Islet of Langerhans (tissue), 1 donor: ENCODE data around the gene CETN3.
A peak's percentile ranks its signal among the peaks of the same experiment; 100 is the strongest.
"Not testable (repeated sequence)": the region's sequence is repeated elsewhere in the genome, so short reads cannot be mapped to it uniquely, and the experiment has no call there.

Experiments used
- FAIRE-seq: peaks from one replicate; lab custom pipeline; 2011; peaks lifted over from hg19 to GRCh38; lab: Jason Lieb, UNC

Gene CETN3

DNA sequence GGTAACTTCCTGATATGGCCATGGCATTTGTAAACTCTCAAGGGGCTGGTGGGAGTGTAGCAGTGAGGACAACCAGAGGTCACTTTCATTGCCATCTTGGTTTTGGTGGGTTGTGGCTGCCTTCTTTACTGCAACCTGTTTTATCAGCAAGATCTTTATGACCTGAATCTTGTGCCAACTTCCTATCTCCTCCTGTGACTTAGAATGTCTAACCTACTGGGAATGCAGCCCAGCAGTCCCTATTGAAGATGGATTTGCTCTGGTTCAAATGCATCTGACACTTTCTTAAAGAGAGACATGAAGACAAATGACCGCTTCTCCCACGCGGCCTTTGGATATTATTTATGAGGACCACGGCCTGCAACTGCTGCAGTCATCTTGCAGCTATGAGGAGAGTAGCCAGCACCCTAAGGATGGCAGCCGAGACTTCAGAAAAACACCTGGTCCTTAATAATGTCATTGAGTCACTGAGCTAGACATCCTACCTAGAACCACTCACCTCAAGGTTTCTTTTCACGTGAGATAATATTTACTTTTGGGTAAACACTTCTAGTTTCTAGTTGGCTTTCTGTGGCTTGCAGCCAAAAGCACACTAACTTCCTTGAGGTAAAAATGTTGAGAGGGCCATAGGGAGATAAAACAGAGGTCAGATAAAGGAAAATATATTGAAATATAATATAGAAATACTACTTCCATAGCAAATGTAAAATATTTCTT, 28.2 kb downstream of the CETN3 start:
- no peak for FAIRE-seq

GRCh38 chr5:90379652-90380051, 29.9 kb downstream of the CETN3 start:
- FAIRE-seq: no peak

GRCh38 chr5:90378752-90379151, 30.8 kb downstream of the CETN3 start:
- FAIRE-seq: no peak

DNA sequence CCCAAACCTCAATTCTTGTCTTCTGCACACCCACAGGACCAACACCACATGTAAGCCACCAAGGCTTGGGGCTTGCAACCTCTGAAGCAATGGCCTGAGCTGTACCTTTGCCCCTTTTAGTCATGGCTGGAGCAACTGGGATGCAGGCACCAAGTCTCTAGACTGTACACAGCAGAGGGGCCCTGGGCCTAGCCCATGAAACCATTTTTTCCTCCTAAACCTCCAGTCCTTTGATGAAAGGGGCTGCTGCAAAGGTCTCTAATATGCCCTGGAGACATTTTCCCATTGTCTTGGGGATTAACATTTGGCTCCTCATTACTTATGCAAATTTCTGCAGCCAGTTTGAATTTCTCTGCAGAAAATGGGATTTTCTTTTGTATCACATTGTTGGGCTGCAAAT, 38.3 kb downstream of the CETN3 start:
- not testable (repeated sequence) for FAIRE-seq

- no peak for FAIRE-seq
Observed at GRCh38 chr5:90368454-90369246, 40.9 kb downstream of the CETN3 start.

DNA sequence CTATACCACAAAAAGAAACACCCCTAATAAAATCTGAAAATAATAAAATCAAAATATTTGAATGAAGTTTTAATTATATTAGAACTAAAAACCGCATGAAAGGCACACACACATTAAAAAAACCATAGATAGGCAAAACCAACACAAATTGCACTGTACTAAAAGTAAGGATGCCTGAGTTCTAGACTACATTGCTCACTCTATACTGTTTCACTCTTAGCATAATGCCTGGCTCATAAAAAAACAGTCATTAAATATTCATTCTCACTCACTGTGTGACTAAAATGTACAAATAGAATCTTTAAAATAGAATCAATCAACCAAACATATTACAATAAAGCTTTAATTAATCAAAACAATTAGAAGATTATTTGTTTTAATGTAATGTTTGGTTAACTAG, 41.7 kb downstream of the CETN3 start:
- no peak for FAIRE-seq

DNA sequence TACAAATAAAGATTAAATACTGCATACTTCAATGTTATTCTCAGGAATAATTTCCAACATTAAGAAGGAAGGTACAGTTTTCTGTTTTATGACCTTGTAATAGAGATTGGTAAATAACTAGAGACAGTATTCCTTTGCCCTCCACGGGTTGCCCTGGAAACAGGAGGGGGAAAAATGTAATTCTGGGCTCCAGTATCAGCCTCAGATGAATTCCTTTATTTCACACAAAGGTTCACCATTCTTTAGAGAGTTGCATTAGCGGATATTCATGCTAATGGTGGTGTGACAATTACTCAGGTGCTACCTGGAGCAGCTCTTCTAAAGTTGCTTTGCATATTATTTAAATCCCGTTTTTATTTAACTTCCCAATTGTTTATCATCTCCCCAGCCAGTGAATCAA, 42.6 kb downstream of the CETN3 start:
- peak; percentile 5 for FAIRE-seq

DNA sequence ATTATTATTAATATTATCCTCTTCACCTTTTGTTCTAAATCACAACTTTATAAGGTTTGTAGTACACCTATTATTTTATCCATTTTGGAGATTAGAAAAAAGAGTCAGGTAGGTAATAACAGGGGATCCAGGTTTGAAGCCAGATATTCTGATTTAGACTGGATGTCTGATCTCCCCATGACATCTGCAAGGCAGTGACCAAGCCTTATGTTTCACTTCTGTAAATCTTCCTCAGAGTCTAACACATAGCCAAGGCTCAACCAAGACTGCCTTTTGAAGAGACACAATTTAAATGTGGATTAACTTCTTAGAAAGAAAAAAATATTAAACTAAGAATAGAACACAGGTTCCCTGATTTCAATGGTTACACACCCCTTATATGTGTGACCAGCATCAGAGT, 44.2 kb downstream of the CETN3 start:
- FAIRE-seq: no peak

GRCh38 chr5:90359073-90359920, 50.3 kb downstream of the CETN3 start:
- no peak for FAIRE-seq

DNA sequence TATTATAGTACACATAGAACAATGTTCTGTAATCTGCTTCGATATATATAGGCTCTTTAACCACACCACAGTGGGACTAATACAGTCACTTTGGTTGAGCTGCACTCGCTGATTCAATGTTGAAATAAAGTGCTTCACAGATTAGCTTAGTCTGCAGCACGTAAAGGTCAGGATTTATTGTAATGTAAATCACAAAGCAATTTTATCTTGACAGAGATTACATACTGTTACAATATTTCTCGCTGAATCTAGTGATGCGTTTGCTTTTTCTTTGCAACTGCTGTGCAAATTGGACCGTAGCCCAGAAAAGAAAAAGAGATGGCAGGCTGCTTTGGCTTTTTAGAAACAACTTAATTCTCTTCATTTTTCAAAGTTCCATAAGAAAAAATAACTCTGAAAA, 52.9 kb downstream of the CETN3 start:
- no peak for FAIRE-seq

DNA sequence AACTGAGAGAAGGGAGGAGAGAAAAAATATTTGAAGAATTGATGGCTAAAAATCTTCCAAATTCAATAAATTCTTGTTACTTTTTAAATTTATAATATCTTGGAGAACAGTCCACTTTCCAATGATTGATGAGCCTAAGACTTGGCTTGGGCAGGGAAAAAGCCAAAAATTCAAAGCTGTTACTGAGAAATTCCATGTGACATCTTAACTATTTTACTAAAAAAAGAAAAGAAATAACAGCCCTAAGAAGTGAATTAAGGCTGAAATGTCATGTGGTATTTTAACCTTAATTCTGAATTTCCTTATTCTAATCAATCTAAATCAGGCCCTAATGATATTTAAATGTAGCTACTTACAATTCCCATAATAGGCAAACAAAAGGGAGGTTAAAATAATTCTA, 53.4 kb downstream of the CETN3 start:
- no peak for FAIRE-seq

GRCh38 chr5:90355635-90356034, 53.9 kb downstream of the CETN3 start:
- FAIRE-seq: no peak

DNA sequence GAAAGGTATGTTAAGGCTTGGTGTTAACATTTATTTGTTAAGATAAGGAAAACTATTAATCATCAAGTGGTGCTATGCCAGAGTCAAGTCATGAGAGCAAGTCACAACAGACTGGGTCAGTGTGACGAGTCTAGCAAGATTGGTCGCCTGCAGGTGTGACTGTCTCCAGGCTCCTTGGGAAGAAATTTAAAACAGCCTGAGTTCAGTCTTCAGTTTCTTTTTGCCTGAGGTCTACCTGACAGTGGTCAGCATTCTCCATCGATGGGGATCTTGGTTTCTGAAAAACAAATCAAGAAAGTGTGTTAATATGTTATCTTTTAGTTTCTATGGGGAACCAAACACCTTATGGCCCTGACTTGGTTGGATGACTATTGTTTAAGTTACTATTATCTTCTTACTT, 56.3 kb downstream of the CETN3 start:
- FAIRE-seq: no peak

DNA sequence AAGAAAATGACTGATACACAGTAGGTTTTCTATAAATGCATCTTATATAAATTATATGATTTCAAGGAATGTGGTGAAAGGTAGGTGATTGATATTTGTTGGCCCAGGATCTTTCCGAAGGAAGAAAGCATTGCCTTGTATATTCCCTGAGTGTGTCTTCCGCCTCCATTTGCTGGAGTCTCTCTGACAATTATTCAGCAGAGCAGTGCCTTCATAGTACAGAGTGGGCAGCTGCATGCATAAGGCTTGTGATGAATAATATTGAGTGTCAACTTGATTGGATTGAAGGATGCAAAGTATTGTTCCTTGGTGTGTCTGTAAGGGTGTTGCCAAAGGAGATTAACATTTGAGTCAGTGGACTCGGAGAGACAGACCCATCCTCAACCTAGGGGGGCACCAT, 58.5 kb downstream of the CETN3 start:
- no peak for FAIRE-seq

DNA sequence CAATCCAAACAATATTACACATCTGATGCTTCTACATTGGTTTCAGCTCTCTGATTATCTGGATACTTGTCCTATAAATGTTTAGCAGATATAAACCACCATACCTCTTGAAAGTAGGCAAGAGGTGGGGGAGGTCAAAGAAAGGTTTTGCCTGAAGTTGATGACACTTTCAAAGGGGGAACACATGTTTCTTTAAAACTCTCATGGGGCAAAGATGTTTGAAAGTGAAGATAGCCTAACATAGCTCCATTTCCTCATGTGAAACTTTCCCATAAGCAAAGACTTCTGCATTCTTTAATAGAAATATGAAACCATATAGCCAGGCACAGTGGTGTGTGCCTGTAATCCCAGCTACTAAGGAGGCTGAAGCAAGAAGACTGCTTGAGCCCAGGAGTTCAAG, 62.1 kb downstream of the CETN3 start:
- FAIRE-seq: no peak

DNA sequence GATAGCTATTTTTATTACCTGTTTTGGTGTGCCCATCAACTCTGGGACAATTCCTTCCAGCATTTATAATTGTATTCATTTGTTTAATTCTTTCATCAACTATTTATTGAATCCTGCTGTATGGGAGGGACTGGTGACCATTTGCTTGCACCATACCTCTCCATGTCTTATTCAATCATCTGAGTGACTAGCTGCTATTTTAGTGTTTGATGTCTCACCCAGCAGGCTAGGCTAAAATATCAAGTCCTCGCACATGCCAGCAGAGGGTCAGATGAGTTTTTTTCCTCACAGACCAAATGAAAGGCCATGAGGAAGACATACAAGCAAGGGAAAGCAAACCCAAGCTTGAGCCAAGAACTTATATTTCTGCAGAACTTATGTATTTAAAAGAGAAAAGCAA, 63.9 kb downstream of the CETN3 start:
- FAIRE-seq: no peak

- FAIRE-seq: no peak
Observed at GRCh38 chr5:90344689-90345088, 64.9 kb downstream of the CETN3 start.

DNA sequence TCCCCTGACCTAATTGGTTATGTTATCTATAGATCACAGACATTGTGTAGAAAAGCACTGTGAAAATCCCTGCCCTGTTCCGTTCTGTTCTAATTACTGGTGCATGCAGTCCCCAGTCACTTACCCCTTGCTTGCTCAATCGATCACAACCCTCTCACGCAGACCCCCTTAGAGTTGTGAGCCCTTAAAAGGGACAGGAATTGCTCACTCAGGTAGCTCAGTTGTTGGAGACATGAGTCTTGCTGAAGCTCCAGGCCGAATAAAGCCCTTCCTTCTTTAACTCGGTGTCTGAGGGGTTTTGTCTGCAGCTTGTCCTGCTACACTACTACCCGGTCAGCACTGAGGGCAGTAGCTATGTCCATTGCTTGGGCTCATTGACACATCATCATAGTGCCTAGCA, 65.8 kb downstream of the CETN3 start:
- FAIRE-seq: not testable (repeated sequence)

GRCh38 chr5:90342576-90342975, 67.0 kb downstream of the CETN3 start:
- no peak for FAIRE-seq
